NCI-H128 (cell line): Measurements from ENCODE around the gene MAP4K2.

Experiments
- DNase-seq: peaks from one replicate; lab custom pipeline; 2025; ENCODE audit not compliant: unreplicated experiment; lab: John Stamatoyannopoulos, UW

The MAP4K2 gene

DNA sequence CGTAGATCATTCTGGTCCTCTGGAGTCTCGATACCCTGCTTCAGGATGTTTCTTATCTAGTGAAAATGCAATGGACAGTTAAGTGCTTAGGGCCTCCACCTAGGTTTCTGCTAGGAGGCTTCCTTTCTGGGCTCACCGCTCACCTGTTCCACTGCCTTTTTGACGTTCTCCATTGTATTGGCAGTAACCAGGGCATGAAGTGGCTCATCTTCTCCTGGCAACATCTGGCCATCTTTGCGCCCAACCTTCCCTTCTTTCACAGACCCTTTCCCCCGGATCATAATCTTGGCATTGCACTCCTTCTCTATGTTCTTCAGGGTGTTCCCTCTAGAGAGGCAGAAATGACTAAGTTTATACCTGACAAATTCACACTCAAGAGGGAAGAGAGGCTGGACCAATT is 33.7 kb downstream of the MAP4K2 start:
- DNase-seq = no peak

DNA sequence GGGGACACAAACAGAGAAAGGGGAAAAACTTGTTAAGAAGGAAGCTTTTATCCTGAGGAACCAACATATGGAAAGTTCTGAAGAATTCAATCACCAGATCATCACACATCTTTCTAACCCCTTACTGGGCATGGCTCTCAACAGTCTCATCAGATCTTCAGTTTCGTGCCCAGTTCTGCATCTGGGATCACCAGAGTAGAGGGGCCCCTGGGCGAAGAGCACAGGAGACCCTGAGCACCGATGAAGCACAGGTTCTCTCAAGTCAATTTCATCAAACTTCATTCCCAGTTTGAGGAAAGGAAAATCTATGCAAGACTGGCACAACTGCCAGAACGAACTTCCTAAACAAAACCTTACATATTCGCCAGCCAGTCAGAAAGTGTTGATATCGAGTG is 34.7 kb downstream of the MAP4K2 start:
- DNase-seq = no peak

DNA sequence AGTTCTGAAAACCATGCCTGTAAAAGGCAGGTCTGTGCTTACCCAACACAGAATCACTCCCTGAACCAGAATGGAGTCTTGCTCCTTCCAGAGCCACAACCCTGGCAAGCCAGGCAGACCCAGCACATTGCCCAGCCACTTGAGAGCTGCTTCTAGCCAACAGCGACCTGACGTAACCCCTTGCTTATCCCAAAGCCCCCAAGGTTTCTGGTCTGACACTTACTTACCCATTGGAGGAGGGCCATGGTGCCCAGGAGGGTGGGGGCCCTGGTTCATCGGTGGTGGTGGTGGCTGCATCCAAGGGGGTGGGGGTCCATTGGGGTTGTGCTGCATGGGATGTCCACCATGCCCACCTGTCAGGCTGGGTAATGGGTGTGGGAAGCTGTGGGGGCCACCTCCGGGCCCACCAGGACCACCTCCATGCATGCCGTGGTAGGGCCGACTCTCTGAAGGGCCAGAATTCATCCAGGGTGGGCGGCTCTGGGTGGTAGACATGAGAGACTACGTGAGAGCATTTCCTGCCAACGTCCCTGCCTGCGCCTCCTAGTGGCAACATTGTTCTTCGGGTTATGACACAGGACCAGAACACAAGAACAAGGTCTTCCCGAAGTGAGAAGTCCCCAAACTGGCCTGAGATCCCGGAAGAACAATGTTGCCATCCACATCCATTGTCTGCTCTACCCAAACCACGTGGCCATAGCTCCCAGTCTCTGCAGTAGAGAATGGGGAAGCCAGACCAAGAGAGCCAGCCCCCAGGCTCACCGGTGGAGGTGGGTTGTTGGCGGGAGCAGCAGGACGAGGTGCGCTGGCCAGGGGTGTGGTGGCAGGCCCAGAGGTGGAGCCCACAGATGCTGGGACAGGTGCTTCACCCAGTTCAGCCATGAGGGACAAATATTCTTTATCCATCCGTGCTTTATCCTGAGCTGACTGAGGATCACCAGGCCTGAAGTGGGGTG is 35.4 kb downstream of the MAP4K2 start:
- DNase-seq = no peak

DNA sequence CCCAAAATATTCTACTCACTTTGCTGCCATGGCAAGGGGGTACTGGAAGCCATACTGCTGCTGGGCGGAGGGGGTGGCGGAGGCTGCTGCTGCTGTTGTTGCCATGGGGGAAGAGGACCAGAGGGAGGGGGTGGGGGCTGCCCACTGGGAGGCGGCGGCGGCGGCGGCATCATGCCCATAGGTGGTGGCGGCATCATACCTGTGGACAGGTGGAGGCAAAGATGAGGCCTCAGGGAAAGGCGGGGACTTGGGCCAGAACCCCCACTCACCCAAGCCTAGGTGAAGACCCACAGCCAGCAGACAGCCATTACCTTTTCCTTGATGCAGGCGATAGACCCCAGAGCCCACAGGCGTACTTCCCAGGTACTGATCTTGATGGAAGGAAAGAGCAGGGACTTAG is 36.1 kb downstream of the MAP4K2 start:
- DNase-seq = no peak

DNA sequence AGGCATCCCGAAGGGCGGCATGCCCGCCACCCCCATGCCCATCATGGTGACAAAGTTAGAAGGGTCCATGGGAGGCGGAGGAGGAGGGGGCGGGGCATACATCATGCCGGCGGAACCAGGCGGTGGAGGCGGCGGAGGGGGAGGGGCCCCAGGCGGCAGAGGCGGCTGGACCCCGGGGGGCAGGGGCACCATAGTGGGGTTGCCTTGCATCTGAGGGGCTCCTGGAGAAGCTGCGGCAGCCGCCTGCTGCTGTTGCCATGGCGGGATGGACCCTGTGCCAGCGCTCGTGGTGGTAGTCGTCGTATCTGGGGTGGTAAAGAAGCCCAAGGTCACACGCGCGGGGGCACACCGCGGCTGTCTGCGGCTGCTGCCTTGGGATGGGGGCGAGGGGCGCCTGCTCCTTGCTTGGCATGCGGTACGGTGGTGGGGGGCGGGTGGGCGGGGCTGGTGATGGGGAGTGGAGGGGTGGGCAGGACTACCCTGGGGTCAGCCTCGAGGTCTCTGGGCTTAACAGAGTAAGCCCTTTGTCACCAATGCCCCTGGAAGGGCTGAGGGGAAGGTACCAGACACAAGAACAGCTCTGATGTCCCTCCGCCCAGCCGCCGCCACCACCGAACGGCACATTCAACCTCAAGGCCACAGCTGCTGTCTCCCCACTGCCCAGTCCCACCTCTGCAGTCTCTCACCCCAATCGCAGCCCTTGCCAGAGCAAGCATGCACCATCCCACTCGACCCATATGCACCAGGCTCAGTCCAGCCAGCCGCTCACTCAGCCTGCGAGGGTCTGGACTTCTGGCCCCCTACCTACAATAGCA is 37.0 kb downstream of the MAP4K2 start:
- DNase-seq = no peak

DNA sequence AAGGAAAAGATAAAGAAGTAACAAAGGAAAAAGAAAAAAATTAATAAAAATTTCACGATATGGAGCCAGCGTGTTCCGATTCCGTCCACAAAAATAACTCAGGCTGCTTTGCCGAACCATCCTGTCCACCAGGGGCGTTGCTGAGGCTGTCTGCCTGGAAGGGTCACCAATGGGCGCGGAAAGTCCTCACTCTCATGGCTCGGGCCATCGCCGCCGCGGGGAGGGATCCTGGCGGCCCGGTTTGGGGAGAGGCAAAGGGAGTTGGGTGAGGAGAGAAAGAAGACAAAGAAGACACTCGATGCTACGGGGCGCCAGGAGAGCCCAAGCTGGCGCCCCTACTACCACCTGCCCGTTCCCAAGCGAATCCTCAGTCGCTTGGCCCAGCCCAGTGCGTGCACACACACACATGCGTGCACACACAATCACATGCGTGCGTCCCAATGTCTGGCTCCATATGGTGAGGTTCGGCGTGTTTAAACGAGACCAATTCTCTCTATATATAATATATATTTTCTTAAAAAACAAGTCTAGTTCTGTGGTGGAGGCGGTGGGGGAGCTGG is 37.6 kb downstream of the MAP4K2 start:
- no peak for DNase-seq

DNA sequence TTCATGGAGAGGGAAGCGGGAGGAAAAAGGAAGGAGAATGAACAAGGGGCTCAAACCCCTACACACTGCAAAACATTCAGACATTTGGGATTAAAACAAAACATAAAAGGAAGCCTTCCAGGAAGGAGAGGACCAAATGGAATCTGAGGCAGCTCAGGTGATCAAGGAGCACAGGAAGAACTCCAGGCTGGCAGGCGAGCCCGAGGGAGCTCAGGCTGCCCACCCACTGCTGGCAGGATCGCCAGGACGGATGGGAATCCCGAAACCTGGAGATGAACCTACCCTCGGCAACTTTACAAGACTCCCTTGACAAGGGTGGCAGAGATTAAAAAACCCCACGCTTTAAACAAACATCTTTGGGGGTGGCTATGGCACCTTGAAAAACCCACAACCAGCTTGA is 38.3 kb downstream of the MAP4K2 start:
- DNase-seq = no peak

DNA sequence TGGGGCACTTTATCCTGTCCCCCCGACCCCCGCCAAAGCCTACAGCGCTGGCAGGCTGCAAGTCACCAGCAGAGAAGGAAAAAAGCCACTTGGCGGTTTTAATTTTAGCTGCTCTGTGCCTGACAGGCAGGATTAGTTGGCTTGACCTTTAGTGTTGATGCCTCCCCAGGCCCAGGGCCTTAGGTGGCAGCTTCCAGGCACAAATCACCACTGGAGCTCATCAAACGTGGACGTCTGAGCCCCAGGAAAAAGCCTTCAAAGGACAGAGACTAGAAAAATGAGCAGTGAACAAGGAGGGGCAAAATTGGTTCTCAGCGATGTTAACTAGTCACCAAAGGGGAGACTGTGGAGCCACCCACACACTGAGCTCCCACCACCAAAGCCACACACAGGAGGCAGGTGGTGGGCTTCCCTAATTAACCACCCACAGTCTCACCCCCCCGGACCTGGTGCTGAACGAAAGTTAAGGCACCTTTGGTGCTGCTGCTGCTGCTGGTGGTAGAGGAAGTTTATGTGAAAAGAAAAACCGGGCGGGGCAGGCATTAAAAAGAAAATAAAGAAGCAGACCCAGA is 38.9 kb downstream of the MAP4K2 start:
- no peak for DNase-seq

DNA sequence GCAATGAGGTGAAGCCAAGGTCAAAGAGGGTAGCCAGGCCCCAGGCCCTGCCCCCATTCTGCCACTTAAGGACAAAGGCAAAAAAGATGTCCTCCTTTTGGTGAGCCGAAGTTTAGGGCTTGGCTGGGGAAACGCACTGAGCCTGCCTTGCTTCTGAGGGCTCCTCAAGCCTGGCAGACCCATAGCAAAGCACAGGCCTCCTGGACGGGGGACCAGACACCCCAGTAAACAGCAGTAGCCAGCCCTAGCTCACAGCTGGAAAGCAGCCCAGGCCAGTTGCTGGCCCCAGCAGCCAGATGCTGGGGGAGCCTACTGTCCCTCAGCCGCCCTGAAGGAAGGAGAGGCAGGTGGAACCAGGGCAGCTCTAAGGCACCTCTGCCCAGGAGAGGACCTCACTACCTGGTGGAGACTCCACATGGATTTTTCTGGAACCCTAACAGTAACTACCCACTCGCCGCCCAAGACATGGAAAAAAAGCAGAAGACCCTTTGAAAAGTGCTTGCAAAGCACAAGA is 39.4 kb downstream of the MAP4K2 start:
- no peak for DNase-seq

DNA sequence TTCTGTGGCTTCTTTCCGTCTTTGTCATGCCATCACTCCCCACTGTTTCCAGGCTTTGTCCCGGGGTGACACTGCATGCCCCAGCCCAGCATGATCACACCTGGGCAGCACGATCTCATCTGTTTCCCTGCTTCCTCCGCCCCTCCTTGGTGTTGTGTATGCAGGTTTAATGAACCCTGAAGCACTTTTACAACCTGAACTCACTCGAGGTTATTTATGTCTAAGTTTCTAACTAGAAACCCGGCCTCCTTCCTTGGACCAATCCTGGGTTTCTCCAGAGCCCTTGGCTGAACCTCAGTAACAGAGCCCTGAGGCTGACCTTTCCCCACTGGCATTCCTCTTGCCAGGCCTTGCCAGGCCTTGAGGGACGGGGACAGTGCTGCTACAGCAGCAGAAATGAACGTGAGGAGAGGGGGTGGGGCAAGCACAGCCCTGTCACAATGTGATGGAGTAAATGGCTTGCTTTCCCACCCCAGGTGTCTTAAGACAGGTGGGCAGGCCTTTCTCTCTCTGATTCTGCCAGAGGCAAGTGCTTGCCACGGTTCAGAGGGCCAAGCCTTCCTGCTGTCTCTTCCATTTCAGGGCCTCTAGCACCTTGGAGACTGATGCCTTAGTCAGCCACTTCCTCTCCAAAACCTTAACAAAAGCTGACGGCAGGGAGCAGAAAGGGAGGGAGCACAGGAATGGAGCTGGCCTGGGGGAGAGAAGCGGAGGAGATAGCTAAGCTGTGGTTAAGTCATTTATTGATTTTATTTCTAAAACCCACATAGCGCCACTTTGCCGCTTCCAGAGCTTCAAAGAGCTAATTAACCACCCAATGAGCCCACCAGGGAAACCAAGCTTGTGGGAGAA is 40.1 kb downstream of the MAP4K2 start:
- no peak for DNase-seq

DNA sequence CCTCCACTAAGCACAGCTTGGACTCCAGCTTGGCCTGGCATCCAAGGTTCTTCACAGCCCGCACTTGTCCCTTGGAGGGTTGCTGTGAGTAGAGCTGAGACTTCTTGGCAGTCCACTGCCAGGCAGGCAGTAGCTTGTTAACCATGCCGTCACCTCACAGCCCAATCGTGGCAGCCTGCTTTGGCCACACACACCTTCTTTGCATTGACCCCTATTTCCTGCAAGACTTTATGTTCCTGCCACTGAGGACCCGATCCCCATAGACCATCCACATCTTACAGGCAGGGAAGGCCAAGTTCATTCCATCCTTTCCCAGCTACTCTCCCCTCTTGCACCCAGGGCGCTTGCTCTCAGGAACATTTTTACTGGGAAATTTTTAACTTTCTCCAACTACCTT is 40.7 kb downstream of the MAP4K2 start:
- DNase-seq = no peak

DNA sequence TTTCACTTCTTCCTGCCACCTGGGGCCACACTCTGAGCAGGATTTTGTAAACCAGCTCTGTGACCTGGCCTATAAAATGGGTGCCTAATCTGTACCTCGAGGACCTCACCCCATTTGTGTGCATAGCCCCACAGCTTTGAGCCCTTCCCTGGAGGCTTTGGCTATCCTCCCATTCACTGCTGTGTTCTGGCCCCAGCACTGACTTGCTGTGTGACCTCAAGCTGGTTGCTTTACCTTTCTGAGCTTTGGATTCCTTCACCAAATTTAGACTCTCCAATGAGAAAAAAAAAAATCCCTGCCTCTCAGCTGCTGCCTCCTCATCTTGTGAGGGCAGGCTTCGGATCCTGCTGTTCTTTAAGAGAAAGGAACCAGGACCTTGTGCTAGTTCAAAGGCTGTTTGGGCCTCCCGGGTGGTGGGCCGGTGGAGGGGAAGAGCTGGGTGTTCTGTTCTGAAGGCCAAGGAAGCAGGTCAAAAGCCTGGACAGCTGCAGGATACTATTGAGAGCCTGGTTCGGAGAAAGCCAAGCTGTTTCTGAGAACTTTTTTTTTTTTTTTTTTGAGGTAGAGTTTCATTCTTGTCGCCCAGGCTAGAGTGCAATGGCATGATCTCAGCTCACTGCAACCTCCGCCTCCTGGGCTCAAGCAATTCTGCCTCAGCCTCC is 42.1 kb downstream of the MAP4K2 start:
- no peak for DNase-seq

DNA sequence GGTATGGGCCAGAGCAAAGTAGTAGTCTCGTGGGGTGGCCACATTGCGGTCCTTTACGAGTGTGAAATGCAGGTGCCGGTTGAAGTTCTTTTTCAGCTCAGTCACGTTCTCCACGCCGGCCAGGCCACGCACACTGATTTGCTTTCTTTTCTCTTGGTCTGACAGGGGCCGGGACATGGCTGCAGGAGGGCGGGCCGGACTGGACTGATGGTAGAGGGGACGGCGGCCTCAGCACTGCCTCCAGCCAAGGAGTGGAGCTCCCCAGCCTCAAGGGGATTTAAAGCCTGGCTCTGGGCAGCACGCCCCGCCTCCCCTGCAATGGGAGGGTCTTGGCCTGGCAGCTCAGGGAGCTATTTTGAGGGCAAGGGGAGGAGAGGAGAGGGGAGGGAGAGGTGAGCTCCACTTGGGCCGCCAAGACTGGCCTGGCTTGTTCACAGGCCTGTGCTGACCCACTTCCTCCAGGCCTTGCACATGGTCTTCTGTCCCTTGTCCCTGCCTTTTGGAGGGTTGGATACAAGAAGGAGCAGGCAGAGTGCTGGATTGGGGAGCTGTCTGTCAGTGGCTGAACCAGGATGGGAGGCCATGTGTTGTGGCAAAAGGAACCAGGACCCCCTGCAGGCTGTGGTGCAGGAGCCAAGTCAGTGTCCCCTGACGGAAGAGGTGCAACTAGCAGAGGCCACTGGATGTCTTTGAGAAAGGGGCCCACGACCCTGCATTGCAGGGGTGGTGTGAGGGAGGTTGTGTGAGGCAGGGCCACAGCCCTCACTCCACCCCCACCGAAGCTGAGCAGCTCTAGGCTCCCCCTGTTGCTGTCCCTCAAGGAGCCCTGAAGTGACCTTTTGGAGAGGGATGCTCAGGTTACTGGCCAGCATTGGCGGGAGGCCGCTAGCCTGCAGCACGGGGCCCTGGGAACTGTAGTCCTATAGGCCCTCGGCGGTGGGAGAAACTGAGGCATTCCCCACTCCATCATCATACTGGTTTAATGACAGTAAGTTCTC is 43.0 kb downstream of the MAP4K2 start, which contains the start of gene PYGM:
PYGM (minus strand) TSS at position 253 of the 998 bp plus-strand sequence; CDS start at position 177, 76 bp downstream.
- no peak for DNase-seq

DNA sequence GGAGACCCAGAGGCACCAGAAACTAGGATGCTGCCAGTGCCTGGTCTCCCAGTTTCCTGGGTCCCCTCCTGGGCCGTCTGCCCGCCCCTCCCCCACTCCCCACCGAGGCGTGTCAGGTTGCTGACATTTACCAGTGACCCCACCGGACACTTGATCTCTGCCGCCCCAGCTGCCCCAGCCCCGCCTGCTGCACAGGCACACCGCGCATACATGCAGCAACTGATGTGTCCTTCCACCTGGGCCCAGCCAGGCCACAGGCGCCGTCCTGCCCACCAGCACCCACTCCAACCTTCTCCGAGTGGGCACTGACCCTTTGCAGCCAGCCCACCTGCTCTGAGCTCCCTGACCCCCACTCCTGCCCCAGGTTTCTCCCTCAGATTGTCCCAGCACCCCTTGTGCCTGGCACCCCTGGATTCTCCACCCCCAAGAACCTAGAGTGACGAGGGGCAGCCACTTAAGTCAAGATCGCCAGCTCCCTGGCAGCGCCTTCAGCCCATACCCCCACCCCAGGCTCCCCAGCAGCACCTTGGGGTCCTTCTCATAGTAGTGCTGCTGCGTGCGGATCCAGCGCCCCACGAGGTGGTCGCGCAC is 43.8 kb downstream of the MAP4K2 start:
- no peak for DNase-seq

DNA sequence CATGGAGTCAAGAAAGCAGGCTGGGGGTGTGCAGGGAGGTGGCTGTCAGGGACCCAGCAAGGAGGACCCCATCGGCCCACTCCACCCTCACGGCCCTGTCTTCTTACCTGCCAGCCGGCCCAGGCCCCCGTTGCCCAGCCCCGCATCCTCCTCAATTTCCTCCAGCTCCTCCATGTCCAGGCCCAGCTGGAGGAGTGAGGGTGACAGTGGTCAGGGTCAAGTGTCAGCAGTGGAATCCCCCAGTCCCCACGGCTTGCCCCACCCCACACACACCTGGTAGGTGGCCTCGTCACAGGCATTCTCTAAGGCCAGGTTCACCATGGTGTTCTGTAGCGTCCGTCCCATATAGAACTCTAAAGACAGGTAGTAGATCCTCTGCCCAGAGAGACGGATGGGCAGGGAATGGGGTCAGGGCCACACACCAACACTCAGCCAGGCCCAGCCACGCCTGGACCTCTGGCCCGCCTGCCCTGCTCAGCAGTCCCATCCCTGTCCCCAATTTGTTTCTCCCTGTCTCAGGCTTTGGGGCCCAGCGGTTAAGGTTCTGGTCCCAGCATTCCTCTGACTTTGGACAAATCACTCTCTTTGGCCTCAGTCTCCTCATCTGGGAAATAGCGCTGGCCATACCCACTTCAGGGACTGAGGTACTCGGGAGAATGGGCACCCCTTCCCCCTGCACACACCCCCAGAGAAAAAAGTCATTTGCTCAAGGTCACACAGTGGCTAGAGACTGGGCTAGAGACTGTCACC is 44.5 kb downstream of the MAP4K2 start:
- DNase-seq = no peak

DNA sequence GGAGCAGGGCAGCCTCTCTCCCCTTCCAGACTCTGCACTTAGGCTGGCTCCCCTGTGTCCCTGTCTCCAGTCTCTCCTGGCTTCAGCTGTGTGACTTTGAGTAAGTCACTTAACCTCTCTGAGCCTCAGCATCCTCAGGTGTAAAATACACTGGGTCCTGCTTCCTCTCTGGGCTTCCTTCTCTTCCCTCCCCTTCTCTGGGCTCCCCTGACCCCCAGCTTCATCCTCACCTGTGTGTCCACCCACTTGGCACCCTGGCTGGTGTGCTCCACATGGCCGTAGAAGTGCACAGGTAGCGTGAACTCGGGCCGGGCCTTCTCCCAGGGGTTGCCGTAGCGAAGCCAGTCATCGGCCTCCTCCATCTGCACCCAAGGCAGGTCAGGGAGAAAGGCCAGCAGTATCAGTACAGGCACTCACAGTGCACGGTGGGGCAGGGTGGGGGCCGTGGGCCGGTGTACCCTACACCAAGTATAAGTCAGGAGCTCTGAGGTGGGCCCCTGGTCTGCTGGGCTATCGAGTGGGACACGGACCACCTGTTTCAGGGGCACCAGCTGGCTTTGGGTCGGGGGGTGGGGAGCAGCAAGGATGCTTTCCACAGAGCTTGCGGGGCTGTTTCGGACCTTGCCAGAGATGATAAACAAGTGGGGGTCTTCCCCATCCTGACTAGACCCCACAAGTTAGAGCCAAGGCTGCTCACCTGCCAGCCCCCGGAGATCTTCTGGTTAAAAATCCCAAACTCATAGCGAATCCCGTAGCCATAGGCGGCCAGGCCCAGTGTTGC is 45.3 kb downstream of the MAP4K2 start:
- DNase-seq = no peak
